ENCODE measurements around the gene SLC16A12. TPM values are rescaled to one million over a fixed set of nuclear protein-coding genes. Genes with fewer than 3 reads are reported as not detected.

The SLC16A12 gene
- total and polyA plus RNA-seq, 2 of the 8 experiments (the other 6 are each of a cell fraction or from before 2014, with no cell fraction given) = 1.6 to 1.9 TPM

DNA sequence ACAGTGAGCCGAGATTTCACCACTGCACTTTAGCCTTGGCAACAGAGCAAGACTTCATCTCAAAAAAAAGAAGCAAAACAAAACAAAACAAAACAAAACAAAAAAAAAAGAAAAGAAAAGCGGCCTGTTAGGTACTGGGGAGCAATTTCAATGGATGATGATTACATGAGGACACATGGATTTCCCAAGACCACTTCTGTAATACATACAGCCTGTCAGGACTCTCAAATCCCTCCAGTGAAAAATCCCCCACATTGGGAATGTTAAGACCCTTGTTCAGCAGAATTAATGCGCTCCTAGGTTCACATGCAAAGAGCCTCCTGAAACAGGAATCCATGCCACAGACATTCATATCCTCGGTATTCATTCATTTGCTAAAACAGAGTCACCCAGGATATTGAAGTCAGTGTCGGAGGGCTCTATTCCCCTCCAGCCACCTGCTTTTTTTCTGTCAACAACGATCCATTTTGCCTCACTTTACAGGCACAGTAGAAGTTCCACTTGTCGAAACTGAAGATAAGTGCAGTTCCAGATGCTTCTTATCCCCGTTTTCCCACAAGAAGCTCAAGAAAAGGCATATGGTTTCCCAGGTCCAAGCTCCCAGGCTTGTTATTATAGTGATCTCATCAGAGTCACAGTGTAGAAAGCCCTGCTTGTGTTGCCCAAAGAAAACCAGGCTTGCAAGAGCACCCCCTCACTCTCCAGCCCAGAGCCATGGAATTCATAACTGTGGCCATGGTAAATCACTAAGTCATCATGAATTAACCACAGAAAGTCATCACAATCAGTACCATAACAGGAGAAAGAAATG lies 20.2 kb downstream of the SLC16A12 start:
- H3K56ac ChIP-seq (replicated peaks; ENCODE audit: insufficient read length, low read depth, low read length) = no peak overlapping the region
- no peaks in the 10 kb centered on the region for H4K20me1 ChIP-seq (replicated peaks in 1 of 2; ENCODE audit: control insufficient read depth in 1 of 2, insufficient read depth in 2 of 2, low read length in 2 of 2)
- no peaks in the 10 kb centered on the region for H3K36me3 ChIP-seq (ENCODE audit: control insufficient read depth in 2 of 4, insufficient read depth in 4 of 4, low read length in 3 of 4)
- no peak overlapping the region for H4K91ac ChIP-seq (replicated peaks; ENCODE audit: insufficient read length, low read length)
- H2BK12ac ChIP-seq (ENCODE audit: low read depth, low read length) = no peak overlapping the region
- no peak overlapping the region for H4K8ac ChIP-seq (ENCODE audit: extremely low read depth, insufficient read depth, low read length)
- H3K79me1 ChIP-seq (ENCODE audit: low read depth, low read length) = no peaks in the 10 kb centered on the region
- no peak overlapping the region for H3K4me2 ChIP-seq (ENCODE audit: insufficient read depth in 1 of 2, low read depth in 2 of 2, low read length in 2 of 2)
- H4K5ac ChIP-seq (ENCODE audit: insufficient read length, low read depth, low read length) = no peak overlapping the region
- H3K9ac ChIP-seq (replicated peaks in 1 of 4; ENCODE audit: extremely low read depth in 1 of 4, low read depth in 3 of 4, low read length in 3 of 4) = no peak overlapping the region
- no peak overlapping the region for H3K14ac ChIP-seq (ENCODE audit: insufficient read length)
- H3K23ac ChIP-seq (ENCODE audit: insufficient read length) = no peak overlapping the region
- DNase-seq (ENCODE audit: low read depth in 1 of 2, low spot score in 2 of 2) = no peak
- no peak overlapping the region for H2BK20ac ChIP-seq (ENCODE audit: low read length)
- no peak overlapping the region for H2AK5ac ChIP-seq (ENCODE audit: low read depth, low read length)
- no peak overlapping the region for H2AFZ ChIP-seq (ENCODE audit: low read length)
- H2BK15ac ChIP-seq (ENCODE audit: low read length) = no peak overlapping the region
- WGBS, 2 experiments (ENCODE audit: extremely low coverage in 1 of 2, insufficient coverage in 1 of 2, insufficient read length in 1 of 2, insufficient replicate concordance in 2 of 2, low coverage in 1 of 2, low lambda C conversion rate in 2 of 2, missing lambda C conversion rate in 1 of 2) = 78% methylated on average over 8 of the region's 8 CpGs; no CpG with 5 or more reads in 1 of the 2 experiments
- no peak overlapping the region for H3K4ac ChIP-seq (replicated peaks; ENCODE audit: insufficient read length, low read depth, low read length)
- no peak overlapping the region for H3K4me3 ChIP-seq (ENCODE audit: extremely low read depth in 1 of 4, insufficient read depth in 2 of 4, low read depth in 3 of 4, low read length in 4 of 4)
- no peak for FAIRE-seq
- H3K27me3 ChIP-seq (replicated peaks in 1 of 4; ENCODE audit: control insufficient read depth in 3 of 4, extremely low read depth in 1 of 4, insufficient read depth in 3 of 4, low read length in 3 of 4) = no peaks in the 10 kb centered on the region
- peaks cover 0 to 7% (median 1%) of the 10 kb centered on the region in 4 experiments; a peak in 2 of 7 replicates for H3K4me1 ChIP-seq (replicated peaks in 1 of 4; ENCODE audit: control insufficient read depth in 3 of 4, insufficient read depth in 4 of 4, low read length in 3 of 4)
- H2BK5ac ChIP-seq (ENCODE audit: low read depth, low read length) = no peak overlapping the region
- H3K23me2 ChIP-seq (ENCODE audit: low read depth, low read length) = no peaks in the 10 kb centered on the region
- H3K27ac ChIP-seq (ENCODE audit: low read depth, low read length) = no peak overlapping the region
- H3K9me3 ChIP-seq (ENCODE audit: insufficient read depth in 2 of 2, low read depth in 1 of 2, low read length in 1 of 2) = no peaks in the 10 kb centered on the region; a peak in 1 of 4 replicates
- H2BK120ac ChIP-seq (replicated peaks; ENCODE audit: low read depth, low read length) = no peak overlapping the region
- CTCF ChIA-PET (ENCODE audit: partially characterized antibody) = interaction anchor here (0.6 to 2.7 kb wide), 5 partner anchors 11 to 49 kb away, joined by 3 to 8 read pairs (median 3); no protein-coding TSS in a partner anchor
- H3K18ac ChIP-seq (ENCODE audit: extremely low read depth, low read length) = no peak overlapping the region
- POLR2A ChIA-PET (ENCODE audit: partially characterized antibody) = no interaction called here
- no peaks in the 10 kb centered on the region for H3K79me2 ChIP-seq (ENCODE audit: control insufficient read depth in 1 of 2, insufficient read depth in 2 of 2, low read length in 2 of 2)
- no peak for TF ChIP-seq YY1 (IDR thresholded peaks at IDR 0.05; ENCODE audit: low read depth, low read length)
- TF ChIP-seq GTF2F1 (IDR thresholded peaks at IDR 0.05; ENCODE audit: borderline replicate concordance, low read depth, low read length) = no peak
- TF ChIP-seq RBBP5 (IDR thresholded peaks at IDR 0.05; ENCODE audit: borderline replicate concordance, low read depth, low read length) = no peak
- no peak for TF ChIP-seq KDM4A (IDR thresholded peaks at IDR 0.05; ENCODE audit: low read depth, low read length, severe bottlenecking)
- no peak for TF ChIP-seq CTBP2 (IDR thresholded peaks at IDR 0.05; ENCODE audit: borderline replicate concordance, insufficient read depth, insufficient read length, low read length)
- no peak for TF ChIP-seq HDAC6 (IDR thresholded peaks at IDR 0.05; ENCODE audit: low read depth, low read length)
- TF ChIP-seq RFX5 (IDR thresholded peaks at IDR 0.05; ENCODE audit: borderline replicate concordance, low read depth, low read length) = no peak
- no peak for TF ChIP-seq SIRT6 (IDR thresholded peaks at IDR 0.05; ENCODE audit: low read length)
- no peak for TF ChIP-seq POLR2AphosphoS5 (IDR thresholded peaks at IDR 0.05; ENCODE audit: low read depth, low read length)
- no peak for TF ChIP-seq POLR2A (IDR thresholded peaks at IDR 0.05; ENCODE audit: control extremely low read depth in 1 of 2, low read depth in 2 of 2, low read length in 2 of 2)
- TF ChIP-seq TEAD4 (IDR thresholded peaks at IDR 0.05; ENCODE audit: low read depth, low read length) = no peak
- TF ChIP-seq HDAC2 (IDR thresholded peaks at IDR 0.05; ENCODE audit: borderline replicate concordance in 1 of 2, low read depth in 2 of 2, low read length in 2 of 2) = no peak
- no peak for TF ChIP-seq CHD1 (IDR thresholded peaks at IDR 0.05; ENCODE audit: low read depth, low read length)

Data from H1 (cell line).